Measurements from ENCODE around the gene SLC27A2.

- no peak for TF ChIP-seq CTCF (conservative IDR thresholded peaks at IDR 0.05; ENCODE audit: low read depth, low read length)
- TF ChIP-seq EZH2 (IDR thresholded peaks at IDR 0.05; ENCODE audit: borderline replicate concordance, low read depth, low read length, poor library complexity, severe bottlenecking): no peak
These were observed 44.6 kb upstream of the SLC27A2 start for GRCh38 chr15:50137330-50137761.
